Lung (tissue), 12 donors: Measurements from ENCODE around the gene PHB1. TPM values are rescaled to one million over a fixed set of nuclear protein-coding genes. Genes with fewer than 3 reads are reported as not detected.

ENCODE experiments used
- ATAC-seq: fragments of 200-7000 bp; cut with Tn5 transposase; one replicate; pipeline ENCODE4 v1.9.1; 2020; ENCODE audit warnings: moderate number of reproducible peaks; ENCODE audit not compliant: insufficient read depth, low FRiP score
- DNase-seq, 3 donors: peaks; one replicate each; pipeline ENCODE4 v3.0.0-alpha.2; 2013 to 2017
- H3K27ac ChIP-seq, 2 donors: one replicate each; pipeline ENCODE4 v1.5.1; 2013; ENCODE audit warnings: mild to moderate bottlenecking in 2 of 2, moderate library complexity in 2 of 2, control low read depth in 1 of 2, inconsistent platforms in 1 of 2, low read depth in 1 of 2, low read length in 1 of 2
- H3K27me3 ChIP-seq, 3 donors: one replicate each; pipeline ENCODE4 v1.5.1; 2013; ENCODE audit warnings: low read length in 2 of 3; ENCODE audit not compliant: control insufficient read depth in 3 of 3, insufficient read depth in 3 of 3
- H3K36me3 ChIP-seq, 4 donors: one replicate each; pipeline ENCODE4 v1.5.1; 2013; ENCODE audit warnings: low read length in 4 of 4, mild to moderate bottlenecking in 1 of 4, moderate library complexity in 1 of 4; ENCODE audit not compliant: control insufficient read depth in 4 of 4, insufficient read depth in 4 of 4
- H3K4me1 ChIP-seq, 5 donors: one replicate each; pipeline ENCODE4 v1.5.1; 2013; ENCODE audit warnings: low read length in 5 of 5, mild to moderate bottlenecking in 2 of 5, moderate library complexity in 1 of 5; ENCODE audit not compliant: control insufficient read depth in 5 of 5, insufficient read depth in 5 of 5
- H3K4me3 ChIP-seq: one replicate; pipeline ENCODE4 v1.5.1; 2013; ENCODE audit warnings: mild to moderate bottlenecking, control low read depth, moderate library complexity
- H3K9ac ChIP-seq, 2 donors: one replicate each; pipeline ENCODE4 v1.5.1; 2013; ENCODE audit warnings: low read length in 2 of 2, control low read depth in 1 of 2; ENCODE audit not compliant: insufficient read depth in 1 of 2
- H3K9me3 ChIP-seq, 4 donors: one replicate each; pipeline ENCODE4 v1.5.1; 2013; ENCODE audit warnings: low read length in 3 of 4, mild to moderate bottlenecking in 1 of 4, moderate library complexity in 1 of 4; ENCODE audit not compliant: control insufficient read depth in 4 of 4, insufficient read depth in 3 of 4
- CTCF ChIP-seq: IDR thresholded peaks from 2 replicates; pipeline ENCODE4 v1.5.1; 2012; ENCODE audit warnings: mild to moderate bottlenecking; ENCODE audit errors: control extremely low read depth, extremely low read depth
- WGBS, 2 donors: extraction: QIAGEN DNeasy Blood & Tissue Kit; methylation state at CpG; one replicate each; pipeline ENCODE4 v1.1.7; 2013; 5-methylcytosine and 5-hydroxymethylcytosine counted together
- polyA plus RNA-seq, 2 donors: library from polyadenylated mRNA; stranded (reverse); fragments of 200-250 nt; gene quantifications; one replicate each; pipeline ENCODE4 v1.2.1, GENCODE V29; 2013
- total RNA-seq, 2 donors: library from RNA; depleted of rRNA in 1 of 2; stranded (reverse); fragments of >200 nt in 1 of 2; gene quantifications; one replicate each; pipeline ENCODE4 v1.2.1, GENCODE V29; 2014 to 2021
- donor health status: control.
- donor health status: control.
- donor health status: Bipolar disorder and iron deficiency.
- donor health status: healthy.
- donor health status: DM: yes; HTN: yes; CAD: no.

The PHB1 gene
- total and polyA plus RNA-seq, 4 donors, result 51.2 to 209 (median 128) TPM

- TF ChIP-seq CTCF, result no peak
- WGBS, 2 donors, result 92 to 96% methylated on average over 2 of the region's 2 CpGs
- DNase-seq (no peak), ATAC-seq (no peak)
- Histone ChIP-seq H3K27ac (no peak overlapping the region), H3K27me3 (no peaks in the 10 kb centered on the region), H3K9ac (no peak overlapping the region), H3K4me1 (peaks cover 6 to 19% (median 17%) of the 10 kb centered on the region in 5 donors), H3K4me3 (no peak overlapping the region), H3K9me3 (no peaks in the 10 kb centered on the region), H3K36me3 (no peaks in the 10 kb centered on the region)
Measured at GRCh38 chr17:49364119-49364518, 50.6 kb downstream of the PHB1 start.

- DNase-seq (no peak), ATAC-seq (no peak)
- Histone ChIP-seq H3K27me3 (no peaks in the 10 kb centered on the region), H3K9me3 (no peaks in the 10 kb centered on the region), H3K4me1 (peaks cover 7 to 28% (median 24%) of the 10 kb centered on the region in 5 donors), H3K27ac (no peak overlapping the region), H3K36me3 (no peaks in the 10 kb centered on the region), H3K4me3 (no peak overlapping the region), H3K9ac (no peak overlapping the region)
- no peak for TF ChIP-seq CTCF
- 91 to 95% methylated on average over 4 of the region's 4 CpGs for WGBS, 2 donors
Measured at GRCh38 chr17:49363251-49363650, 51.4 kb downstream of the PHB1 start.

- Histone ChIP-seq H3K27ac (peak overlapping the region; percentile 34 to 94), H3K27me3 (no peaks in the 10 kb centered on the region), H3K4me1 (peaks cover 7 to 33% (median 24%) of the 10 kb centered on the region in 5 donors), H3K36me3 (no peaks in the 10 kb centered on the region), H3K4me3 (peak overlapping the region; percentile 47), H3K9me3 (no peaks in the 10 kb centered on the region), H3K9ac (peak overlapping the region in 1 of 2 donors; percentile 73)
- WGBS, 2 donors, result 15% methylated on average over 10 of the region's 10 CpGs
- no peak for ATAC-seq
- TF ChIP-seq CTCF, result no peak
- no peak for DNase-seq
Measured at GRCh38 chr17:49362723-49363117, 52.0 kb downstream of the PHB1 start.
